Measurements from ENCODE around the gene CCPG1.

Gene CCPG1

GRCh38 chr15:55398243-55398642, 9.9 kb downstream of the CCPG1 start:
- no peak for TF ChIP-seq CTCF (IDR thresholded peaks at IDR 0.05; ENCODE audit: low read depth, low read length)
- DNase-seq (ENCODE audit: low read depth in 2 of 2) = no peak
- no peak overlapping the region for H3K4me3 ChIP-seq (replicated peaks in 1 of 2; ENCODE audit: low read depth in 2 of 2, low read length in 2 of 2)

GRCh38 chr15:55394694-55395093, 13.5 kb downstream of the CCPG1 start:
- DNase-seq (ENCODE audit: low read depth in 2 of 2) = peak in 1 of 2 donors; percentile 47
- no peak overlapping the region for H3K4me3 ChIP-seq (replicated peaks in 1 of 2; ENCODE audit: low read depth in 2 of 2, low read length in 2 of 2)
- no peak for TF ChIP-seq CTCF (IDR thresholded peaks at IDR 0.05; ENCODE audit: low read depth, low read length)

GRCh38 chr15:55389264-55389607, 18.9 kb downstream of the CCPG1 start:
- no peak for TF ChIP-seq CTCF (IDR thresholded peaks at IDR 0.05; ENCODE audit: low read depth, low read length)
- peak in 1 of 2 donors; percentile 76 for DNase-seq (ENCODE audit: low read depth in 2 of 2)
- H3K4me3 ChIP-seq (replicated peaks in 1 of 2; ENCODE audit: low read depth in 2 of 2, low read length in 2 of 2) = no peak overlapping the region

- peak in 1 of 2 donors; percentile 11 for DNase-seq (ENCODE audit: low read depth in 2 of 2)
- TF ChIP-seq CTCF (IDR thresholded peaks at IDR 0.05; ENCODE audit: low read depth, low read length) = no peak
- H3K4me3 ChIP-seq (replicated peaks in 1 of 2; ENCODE audit: low read depth in 2 of 2, low read length in 2 of 2) = no peak overlapping the region
Observed at GRCh38 chr15:55387027-55387426, 21.1 kb downstream of the CCPG1 start.

GRCh38 chr15:55383687-55384086, 24.5 kb downstream of the CCPG1 start:
- no peak overlapping the region for H3K4me3 ChIP-seq (replicated peaks in 1 of 2; ENCODE audit: low read depth in 2 of 2, low read length in 2 of 2)
- DNase-seq (ENCODE audit: low read depth in 2 of 2) = no peak
- no peak for TF ChIP-seq CTCF (IDR thresholded peaks at IDR 0.05; ENCODE audit: low read depth, low read length)

GRCh38 chr15:55381595-55381994, 26.6 kb downstream of the CCPG1 start:
- no peak for TF ChIP-seq CTCF (IDR thresholded peaks at IDR 0.05; ENCODE audit: low read depth, low read length)
- no peak overlapping the region for H3K4me3 ChIP-seq (replicated peaks in 1 of 2; ENCODE audit: low read depth in 2 of 2, low read length in 2 of 2)
- DNase-seq (ENCODE audit: low read depth in 2 of 2) = no peak

GRCh38 chr15:55379095-55379494, 29.1 kb downstream of the CCPG1 start:
- TF ChIP-seq CTCF (IDR thresholded peaks at IDR 0.05; ENCODE audit: low read depth, low read length) = no peak
- H3K4me3 ChIP-seq (replicated peaks in 1 of 2; ENCODE audit: low read depth in 2 of 2, low read length in 2 of 2) = no peak overlapping the region
- no peak for DNase-seq (ENCODE audit: low read depth in 2 of 2)

Measured in cardiac fibroblast (primary cell).